ENCODE results near the gene GSE1.

GSE1 gene

GRCh38 chr16:85573696-85574641 is 39.2 kb upstream of the GSE1 start:
- DNase-seq (ENCODE audit: low read depth in 2 of 2): no peak

- DNase-seq (ENCODE audit: low read depth in 2 of 2): no peak
Observed at GRCh38 chr16:85574672-85575475, 38.2 kb upstream of the GSE1 start.

GRCh38 chr16:85575920-85576319 is 37.2 kb upstream of the GSE1 start:
- DNase-seq (ENCODE audit: low read depth in 2 of 2): no peak

GRCh38 chr16:85576944-85577343 is 36.2 kb upstream of the GSE1 start:
- no peak for DNase-seq (ENCODE audit: low read depth in 2 of 2)

GRCh38 chr16:85577899-85578598 is 35.1 kb upstream of the GSE1 start:
- no peak for DNase-seq (ENCODE audit: low read depth in 2 of 2)

GRCh38 chr16:85578599-85578948 is 34.5 kb upstream of the GSE1 start:
- no peak for DNase-seq (ENCODE audit: low read depth in 2 of 2)

- no peak for DNase-seq (ENCODE audit: low read depth in 2 of 2)
Observed at GRCh38 chr16:85579191-85579590, 33.9 kb upstream of the GSE1 start.

GRCh38 chr16:85579923-85580580 is 33.1 kb upstream of the GSE1 start:
- no peak for DNase-seq (ENCODE audit: low read depth in 2 of 2)

- no peak for DNase-seq (ENCODE audit: low read depth in 2 of 2)
Observed at GRCh38 chr16:85580684-85581083, 32.4 kb upstream of the GSE1 start.

- DNase-seq (ENCODE audit: low read depth in 2 of 2): no peak
Observed at GRCh38 chr16:85582229-85582991, 30.7 kb upstream of the GSE1 start.

- DNase-seq (ENCODE audit: low read depth in 2 of 2): no peak
Observed at GRCh38 chr16:85583491-85584181, 29.5 kb upstream of the GSE1 start.

- DNase-seq (ENCODE audit: low read depth in 2 of 2): no peak
Observed at GRCh38 chr16:85584267-85584666, 28.9 kb upstream of the GSE1 start.

- no peak for DNase-seq (ENCODE audit: low read depth in 2 of 2)
Observed at GRCh38 chr16:85584819-85585282, 28.3 kb upstream of the GSE1 start.

GRCh38 chr16:85585711-85586110 is 27.4 kb upstream of the GSE1 start:
- no peak for DNase-seq (ENCODE audit: low read depth in 2 of 2)

- no peak for DNase-seq (ENCODE audit: low read depth in 2 of 2)
Observed at GRCh38 chr16:85586380-85587104, 26.6 kb upstream of the GSE1 start.

- DNase-seq (ENCODE audit: low read depth in 2 of 2): no peak
Observed at GRCh38 chr16:85587762-85588556, 25.2 kb upstream of the GSE1 start.

GRCh38 chr16:85588562-85589503 is 24.3 kb upstream of the GSE1 start:
- no peak for DNase-seq (ENCODE audit: low read depth in 2 of 2)

Data from stimulated activated CD8-positive, alpha-beta memory T cell treated with anti-CD3 and anti-CD28 coated beads, Interleukin-2, amount 100 ng/mL, for 1 hour (primary cell).